Fibroblast of lung (primary cell): ENCODE measurements around the gene SPATA2L. TPM values are rescaled to one million over a fixed set of nuclear protein-coding genes. Genes with fewer than 3 reads are reported as not detected.

Experiments
- DNase-seq, 2 donors: peaks; one replicate each; pipeline versions ENCODE4 v3.0.0 to v3.0.0-alpha.2; 2010; ENCODE audit warnings: low read depth in 2 of 2
- H2AFZ ChIP-seq: 2 replicates; pipeline ENCODE4 v1.5.1; 2012; ENCODE audit warnings: low read length, control low read depth, inconsistent platforms
- H3K27ac ChIP-seq: 2 replicates; pipeline ENCODE4 v1.5.1; 2011; ENCODE audit warnings: low read length, control low read depth; ENCODE audit not compliant: insufficient read depth
- H3K27me3 ChIP-seq: 2 replicates; pipeline ENCODE4 v1.5.1; 2011; ENCODE audit warnings: mild to moderate bottlenecking, low read length; ENCODE audit not compliant: control insufficient read depth, insufficient read depth
- H3K36me3 ChIP-seq: 2 replicates; pipeline ENCODE4 v1.5.1; 2011; ENCODE audit warnings: low read length; ENCODE audit not compliant: control insufficient read depth, insufficient read depth
- H3K4me1 ChIP-seq: 2 replicates; pipeline ENCODE4 v1.5.1; 2011; ENCODE audit warnings: low read length; ENCODE audit not compliant: control insufficient read depth, insufficient read depth; ENCODE audit errors: extremely low read depth
- H3K4me2 ChIP-seq: 2 replicates; pipeline ENCODE4 v1.5.1; 2011; ENCODE audit warnings: low read length, control low read depth; ENCODE audit not compliant: insufficient read depth; ENCODE audit errors: extremely low read depth
- H3K4me3 ChIP-seq, 4 experiments: fragments of 200-600 bp in 1 of 4; sonication (generic) in 1 of 4; replicated peaks in 1 of 4; 2 replicates each; pipeline ENCODE4 v1.5.1; 2011 to 2016; ENCODE audit warnings: low read length in 4 of 4, low read depth in 3 of 4, mild to moderate bottlenecking in 3 of 4, control low read depth in 2 of 4, inconsistent platforms in 1 of 4, mixed read lengths in 1 of 4; ENCODE audit not compliant: insufficient read depth in 1 of 4; ENCODE audit errors: control extremely low read depth in 1 of 4
- H3K79me2 ChIP-seq: 2 replicates; pipeline ENCODE4 v1.5.1; 2012; ENCODE audit warnings: mild to moderate bottlenecking, low read length, inconsistent platforms; ENCODE audit not compliant: control insufficient read depth, insufficient read depth
- H3K9ac ChIP-seq: 2 replicates; pipeline ENCODE4 v1.5.1; 2011; ENCODE audit warnings: mild to moderate bottlenecking, low read length, control low read depth; ENCODE audit not compliant: insufficient read depth
- H3K9me3 ChIP-seq: 2 replicates; pipeline ENCODE4 v1.5.1; 2012; ENCODE audit warnings: low read depth, low read length; ENCODE audit not compliant: control insufficient read depth, insufficient read depth
- H4K20me1 ChIP-seq: 2 replicates; pipeline ENCODE4 v1.5.1; 2011; ENCODE audit warnings: low read length; ENCODE audit not compliant: control insufficient read depth, insufficient read depth; ENCODE audit errors: extremely low read depth
- CTCF ChIP-seq, 2 donors: IDR thresholded peaks in 1 of 2; conservative IDR thresholded peaks in 1 of 2; 1 replicate in 1 of 2; 2 replicates in 1 of 2; pipeline ENCODE4 v1.5.1; 2011 to 2012; ENCODE audit warnings: low read length in 2 of 2, control low read depth in 1 of 2, inconsistent platforms in 1 of 2, low read depth in 1 of 2, mild to moderate bottlenecking in 1 of 2
- EZH2 ChIP-seq: IDR thresholded peaks from 2 replicates; pipeline ENCODE4 v1.5.1; 2012; ENCODE audit warnings: low read length, control low read depth, mild to moderate bottlenecking; ENCODE audit errors: missing control alignments
- polyA plus RNA-seq, 2 donors: library from polyadenylated mRNA; depleted of rRNA in 1 of 2; stranded (reverse) in 1 of 2; unstranded in 1 of 2; fragments of >200 nt; gene quantifications; 2 replicates each; pipeline ENCODE4 v1.2.1, GENCODE V29; 2011 to 2012; ENCODE audit warnings: missing spikeins in 1 of 2
- total RNA-seq: library from RNA; depleted of rRNA; stranded (reverse); fragments of >200 nt; gene quantifications from 2 replicates; pipeline ENCODE4 v1.2.1, GENCODE V29; 2014

SPATA2L gene
- total and polyA plus RNA-seq, 2 donors (not counting 1 experiment from before 2014, with no cell fraction given), result 1.7 to 7.3 TPM

GRCh38 chr16:89720813-89721545 lies 19.5 kb upstream of the SPATA2L start, which contains the start of the genes VPS9D1 and ZNF276:
Gene VPS9D1 (minus strand): TSS chr16:89720898. CDS start chr16:89720861, 37 bp downstream.
Gene ZNF276 (plus strand): TSS chr16:89721537. CDS start chr16:89721641, 104 bp downstream.
- Histone ChIP-seq H3K4me1 (peaks cover 20% of the 10 kb centered on the region), H2AFZ (peak within 1 kb of the TSS; percentile 38), H3K27me3 (no peaks in the 10 kb centered on the region), H3K9me3 (no peaks in the 10 kb centered on the region), H3K4me3 (peak within 1 kb of the TSS; percentile 58 to 83 (median 74)), H3K36me3 (peaks cover 12% of the 10 kb centered on the region), H3K27ac (peak within 1 kb of the TSS; percentile 75), H3K9ac (peak within 1 kb of the TSS; percentile 82), H3K79me2 (peaks cover 29% of the 10 kb centered on the region), H3K4me2 (peak within 1 kb of the TSS; percentile 100), H4K20me1 (no peaks in the 10 kb centered on the region)
- TF ChIP-seq CTCF (conservative IDR thresholded peaks at IDR 0.05 in 1 of 2, IDR thresholded peaks at IDR 0.05 in 1 of 2; ENCODE audit: low read depth in 1 of 2, low read length in 2 of 2) (no peak), EZH2 (no peak)
- DNase-seq, result peak; percentile 74 to 75

- Histone ChIP-seq H3K79me2 (peaks cover 29% of the 10 kb centered on the region), H3K9ac (peak overlapping the region; percentile 82), H3K36me3 (peaks cover 12% of the 10 kb centered on the region), H4K20me1 (no peaks in the 10 kb centered on the region), H3K4me2 (peak overlapping the region; percentile 100), H2AFZ (peak overlapping the region; percentile 38), H3K27ac (peak overlapping the region; percentile 75), H3K9me3 (no peaks in the 10 kb centered on the region), H3K4me3 (peak overlapping the region; percentile 58 to 83 (median 70)), H3K27me3 (no peaks in the 10 kb centered on the region), H3K4me1 (peaks cover 20% of the 10 kb centered on the region)
- DNase-seq, result no peak
- TF ChIP-seq CTCF (conservative IDR thresholded peaks at IDR 0.05 in 1 of 2, IDR thresholded peaks at IDR 0.05 in 1 of 2; ENCODE audit: low read depth in 1 of 2, low read length in 2 of 2), result no peak
- TF ChIP-seq EZH2, result no peak
Measured at GRCh38 chr16:89720551-89720812, 19.0 kb upstream of the SPATA2L start.

- DNase-seq, result no peak
- no peak overlapping the region for H3K27ac ChIP-seq
- no peak overlapping the region for H2AFZ ChIP-seq
- no peaks in the 10 kb centered on the region for H3K27me3 ChIP-seq
- no peaks in the 10 kb centered on the region for H4K20me1 ChIP-seq
- H3K4me1 ChIP-seq, result peaks cover 19% of the 10 kb centered on the region
- H3K4me3 ChIP-seq, result no peak overlapping the region
- H3K9me3 ChIP-seq, result no peaks in the 10 kb centered on the region
- TF ChIP-seq CTCF (conservative IDR thresholded peaks at IDR 0.05 in 1 of 2, IDR thresholded peaks at IDR 0.05 in 1 of 2; ENCODE audit: low read depth in 1 of 2, low read length in 2 of 2), result no peak
- no peak for TF ChIP-seq EZH2
- peaks cover 12% of the 10 kb centered on the region for H3K79me2 ChIP-seq
- no peak overlapping the region for H3K9ac ChIP-seq
- H3K36me3 ChIP-seq, result peaks cover 4% of the 10 kb centered on the region
- no peak overlapping the region for H3K4me2 ChIP-seq
Measured at GRCh38 chr16:89717688-89718505, 16.4 kb upstream of the SPATA2L start.
